Naive thymus-derived CD8-positive, alpha-beta T cell (primary cell): ENCODE data around the gene PHKB. TPM values are rescaled to one million over a fixed set of nuclear protein-coding genes. Genes with fewer than 3 reads are reported as not detected.

ENCODE experiments used
- ATAC-seq, 2 donors: fragments of 150-1000 bp; cut with Tn5 transposase in 1 of 2; sonication (Bioruptor Pico), chemical (Tn5 transposase) in 1 of 2; 1 replicate in 1 of 2; 2 replicates in 1 of 2; pipeline ENCODE4 v1.10.0; 2021; ENCODE audit warnings: mild to moderate bottlenecking in 2 of 2, moderate library complexity in 2 of 2
- POLR2A ChIA-PET: fragments of 350-600 bp; sonication (Branson Sonifier 250); formaldehyde crosslinking; loops from one replicate; lab custom pipeline; 2021; ENCODE audit warnings: antibody characterized with exemption; lab: Charles Lee
- DNase-seq, 10 donors: peaks; one replicate each; pipeline versions ENCODE4 v3.0.0 to v3.0.0-alpha.2; 2020 to 2022
- H3K27ac Mint-ChIP-seq, 10 donors: one replicate each; pipeline ENCODE4 v1.8.0; 2020 to 2022; ENCODE audit warnings: mild to moderate bottlenecking in 10 of 10, mixed read lengths in 10 of 10, moderate library complexity in 4 of 10, inconsistent platforms in 1 of 10
- H3K27me3 Mint-ChIP-seq, 5 donors: one replicate each; pipeline ENCODE4 v1.8.0; 2021 to 2022; ENCODE audit warnings: mixed read lengths in 5 of 5
- H3K36me3 Mint-ChIP-seq, 3 donors: one replicate each; pipeline ENCODE4 v1.8.0; 2020 to 2022; ENCODE audit warnings: mixed read lengths in 3 of 3, mild to moderate bottlenecking in 2 of 3, inconsistent platforms in 1 of 3
- H3K4me1 Mint-ChIP-seq, 4 donors: one replicate each; pipeline ENCODE4 v1.8.0; 2021 to 2022; ENCODE audit warnings: mixed read lengths in 4 of 4
- H3K4me3 Mint-ChIP-seq, 10 donors: one replicate each; pipeline ENCODE4 v1.8.0; 2020 to 2022; ENCODE audit warnings: mild to moderate bottlenecking in 10 of 10, mixed read lengths in 10 of 10, moderate library complexity in 6 of 10, inconsistent platforms in 1 of 10
- H3K9me3 Mint-ChIP-seq, 9 donors: one replicate each; pipeline ENCODE4 v1.8.0; 2020 to 2022; ENCODE audit warnings: mixed read lengths in 9 of 9, mild to moderate bottlenecking in 3 of 9, inconsistent platforms in 1 of 9, moderate library complexity in 1 of 9
- polyA plus RNA-seq, 3 donors: library from polyadenylated mRNA; unstranded; fragments of 300-500 nt; fragmentation: Illumina TruSeq; gene quantifications; one replicate each; pipeline ENCODE4 v1.2.3, GENCODE V29; 2021
- total RNA-seq, 8 experiments: library from RNA in 2 of 8; stranded (reverse) in 2 of 8; gene quantifications; one replicate each; pipeline ENCODE4 v1.2.3 and lab custom pipeline; 2021 to 2026

PHKB gene
- total and polyA plus RNA-seq, 5 experiments from 2014 or later = 25.1 to 48.6 (median 34.2) TPM

- peaks cover 19 to 59% (median 58%) of the 10 kb centered on the region in 3 donors for H3K36me3 Mint-ChIP-seq
- POLR2A ChIA-PET = no interaction called here
- peak overlapping the region in 1 of 10 donors; percentile 8 for H3K27ac Mint-ChIP-seq
- ATAC-seq = no peak
- H3K4me1 Mint-ChIP-seq = peaks cover 5 to 17% (median 11%) of the 10 kb centered on the region in 4 donors
- H3K27me3 Mint-ChIP-seq = no peaks in the 10 kb centered on the region
- peaks cover 0 to 2% (median 0%) of the 10 kb centered on the region in 9 donors for H3K9me3 Mint-ChIP-seq
- no peak for DNase-seq
- no peak overlapping the region for H3K4me3 Mint-ChIP-seq
Observed at GRCh38 chr16:47640661-47641060, 179.5 kb downstream of the PHKB start.

- peaks cover 3 to 17% (median 11%) of the 10 kb centered on the region in 4 donors for H3K4me1 Mint-ChIP-seq
- no peaks in the 10 kb centered on the region for H3K27me3 Mint-ChIP-seq
- peak overlapping the region in 4 of 10 donors; percentile 20 to 35 (median 24) for H3K27ac Mint-ChIP-seq
- peaks cover 15 to 53% (median 53%) of the 10 kb centered on the region in 3 donors for H3K36me3 Mint-ChIP-seq
- peak in 1 of 10 donors; percentile 2 for DNase-seq
- POLR2A ChIA-PET = no interaction called here
- H3K9me3 Mint-ChIP-seq = peaks cover 0 to 2% (median 0%) of the 10 kb centered on the region in 9 donors
- peak overlapping the region in 1 of 10 donors; percentile 17 for H3K4me3 Mint-ChIP-seq
- ATAC-seq = peak in 1 of 2 donors; percentile 23
Observed at GRCh38 chr16:47643323-47644000, 182.3 kb downstream of the PHKB start.

- Mint-ChIP-seq H3K27ac (no peak overlapping the region), H3K4me3 (no peak overlapping the region), H3K27me3 (no peaks in the 10 kb centered on the region), H3K9me3 (peaks cover 0 to 2% (median 0%) of the 10 kb centered on the region in 9 donors), H3K4me1 (peaks cover 3 to 17% (median 11%) of the 10 kb centered on the region in 4 donors), H3K36me3 (peaks cover 15 to 59% (median 57%) of the 10 kb centered on the region in 3 donors)
- no peak for ATAC-seq
- POLR2A ChIA-PET = no interaction called here
- no peak for DNase-seq
Observed at GRCh38 chr16:47644166-47644565, 183.0 kb downstream of the PHKB start.

DNA sequence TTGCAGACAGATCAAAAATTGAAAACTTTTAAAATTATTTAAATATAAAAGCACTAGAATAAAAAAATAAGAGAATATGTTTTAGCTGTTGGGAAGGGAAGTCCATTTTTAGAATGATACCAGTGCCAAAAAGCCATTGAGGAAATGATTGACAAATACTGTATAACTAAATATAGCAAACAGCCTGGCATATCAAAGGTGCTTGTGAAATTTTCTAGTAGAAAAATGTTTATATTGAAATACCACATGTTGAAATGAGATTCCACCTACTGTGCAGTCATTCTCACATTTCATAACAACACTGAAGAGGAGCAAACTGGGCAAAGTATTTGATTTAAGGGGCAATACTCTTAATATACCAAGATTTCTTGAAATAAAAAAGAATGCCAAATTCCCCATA lies 183.5 kb downstream of the PHKB start:
- DNase-seq (no peak), ATAC-seq (no peak)
- Mint-ChIP-seq H3K4me1 (peaks cover 3 to 17% (median 11%) of the 10 kb centered on the region in 4 donors), H3K27ac (no peak overlapping the region), H3K9me3 (peaks cover 0 to 2% (median 0%) of the 10 kb centered on the region in 9 donors), H3K4me3 (no peak overlapping the region), H3K36me3 (peaks cover 15 to 64% (median 62%) of the 10 kb centered on the region in 3 donors), H3K27me3 (no peaks in the 10 kb centered on the region)
- POLR2A ChIA-PET = no interaction called here

DNA sequence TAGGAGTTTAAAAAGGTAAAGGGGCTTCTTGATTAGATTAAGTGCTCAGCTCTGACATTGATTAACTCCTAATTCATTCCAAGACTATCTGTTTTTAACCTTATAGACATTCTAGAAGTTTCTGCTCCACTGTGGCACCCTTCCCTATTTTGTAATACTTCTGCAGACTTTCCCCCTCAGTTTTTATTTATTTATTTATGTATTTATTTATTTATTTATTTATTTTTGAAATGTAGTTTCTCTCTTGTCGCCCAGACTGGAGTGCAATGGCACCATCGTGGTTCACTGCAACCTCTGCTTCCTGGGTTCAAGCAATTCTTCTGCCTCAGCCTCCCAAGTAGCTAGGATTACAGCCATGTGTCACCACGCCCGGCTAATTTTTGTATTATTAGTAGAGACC lies 185.8 kb downstream of the PHKB start:
- Mint-ChIP-seq H3K4me3 (no peak overlapping the region), H3K27ac (no peak overlapping the region), H3K4me1 (peaks cover 1 to 17% (median 11%) of the 10 kb centered on the region in 4 donors), H3K27me3 (no peaks in the 10 kb centered on the region), H3K9me3 (peaks cover 0 to 2% (median 0%) of the 10 kb centered on the region in 9 donors), H3K36me3 (peaks cover 32 to 72% (median 72%) of the 10 kb centered on the region in 3 donors)
- no peak for ATAC-seq
- no peak for DNase-seq
- POLR2A ChIA-PET = no interaction called here

DNA sequence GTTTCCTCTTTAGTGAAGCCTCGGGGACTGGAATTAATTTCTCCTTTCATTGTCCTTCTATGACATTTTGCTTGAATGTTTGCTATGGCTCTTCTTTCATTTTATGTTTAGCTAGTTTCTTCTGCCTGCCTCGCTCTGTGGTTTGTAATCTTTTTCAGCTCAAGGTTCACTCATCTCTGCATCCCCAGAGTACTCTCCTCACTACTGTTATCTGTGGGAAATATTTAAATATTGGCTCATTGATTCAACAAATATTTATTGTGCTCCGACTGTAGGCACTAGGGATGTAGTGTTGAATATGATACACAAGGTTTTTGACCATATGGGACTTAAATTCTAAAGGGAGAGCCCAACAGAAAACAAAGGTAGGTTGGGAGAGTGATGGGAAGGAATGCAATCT lies 195.9 kb downstream of the PHKB start:
- no peaks in the 10 kb centered on the region for H3K4me1 Mint-ChIP-seq
- ATAC-seq (no peak), DNase-seq (no peak)
- H3K27ac Mint-ChIP-seq = peak overlapping the region in 1 of 10 donors; percentile 22
- H3K36me3 Mint-ChIP-seq = peaks cover 44 to 70% (median 64%) of the 10 kb centered on the region in 3 donors
- H3K27me3 Mint-ChIP-seq = no peaks in the 10 kb centered on the region
- H3K4me3 Mint-ChIP-seq = no peak overlapping the region
- POLR2A ChIA-PET = no interaction called here
- H3K9me3 Mint-ChIP-seq = peaks cover 0 to 7% (median 0%) of the 10 kb centered on the region in 9 donors

DNA sequence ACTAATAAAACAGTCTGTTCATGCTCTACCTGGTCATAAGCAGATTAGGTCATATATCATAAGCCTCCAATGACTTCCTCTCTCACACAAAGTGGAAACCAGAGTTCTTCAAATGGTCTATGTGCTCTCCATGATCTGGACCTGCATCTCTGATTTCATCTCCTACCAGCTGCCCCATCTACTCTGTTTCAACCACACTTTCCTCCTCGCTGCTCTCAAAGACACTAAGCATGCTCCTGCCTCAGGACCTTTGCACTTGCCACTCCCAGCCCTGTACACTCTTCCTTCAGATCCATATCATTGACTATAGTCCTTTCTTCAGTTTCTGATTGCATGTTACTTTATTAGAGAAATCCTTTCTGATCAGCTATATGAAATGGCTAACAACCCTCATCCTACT lies 196.8 kb downstream of the PHKB start:
- no peak overlapping the region for H3K4me3 Mint-ChIP-seq
- H3K27ac Mint-ChIP-seq = no peak overlapping the region
- ATAC-seq (no peak), DNase-seq (no peak)
- POLR2A ChIA-PET = no interaction called here
- no peaks in the 10 kb centered on the region for H3K27me3 Mint-ChIP-seq
- no peaks in the 10 kb centered on the region for H3K4me1 Mint-ChIP-seq
- H3K9me3 Mint-ChIP-seq = peaks cover 0 to 7% (median 0%) of the 10 kb centered on the region in 9 donors
- H3K36me3 Mint-ChIP-seq = peaks cover 44 to 63% (median 60%) of the 10 kb centered on the region in 3 donors

- no peaks in the 10 kb centered on the region for H3K4me1 Mint-ChIP-seq
Observed at GRCh38 chr16:47660540-47660939, 199.4 kb downstream of the PHKB start.

GRCh38 chr16:47664653-47665325 lies 203.7 kb downstream of the PHKB start:
- Mint-ChIP-seq H3K4me3 (no peak overlapping the region), H3K27ac (no peak overlapping the region), H3K4me1 (peaks cover 0 to 4% (median 0%) of the 10 kb centered on the region in 4 donors), H3K9me3 (no peaks in the 10 kb centered on the region), H3K36me3 (peaks cover 15 to 73% (median 69%) of the 10 kb centered on the region in 3 donors), H3K27me3 (no peaks in the 10 kb centered on the region)
- no peak for DNase-seq
- POLR2A ChIA-PET = no interaction called here
- no peak for ATAC-seq

More at GRCh38 chr16:47660540-47660939, 199.4 kb downstream of the PHKB start:
- no peaks in the 10 kb centered on the region for H3K27me3 Mint-ChIP-seq
- no peak overlapping the region for H3K4me3 Mint-ChIP-seq
- no peak overlapping the region for H3K27ac Mint-ChIP-seq
- peaks cover 0 to 2% (median 0%) of the 10 kb centered on the region in 9 donors for H3K9me3 Mint-ChIP-seq
- peaks cover 33 to 63% (median 56%) of the 10 kb centered on the region in 3 donors for H3K36me3 Mint-ChIP-seq
- no peak for ATAC-seq
- POLR2A ChIA-PET = no interaction called here
- no peak for DNase-seq

DNA sequence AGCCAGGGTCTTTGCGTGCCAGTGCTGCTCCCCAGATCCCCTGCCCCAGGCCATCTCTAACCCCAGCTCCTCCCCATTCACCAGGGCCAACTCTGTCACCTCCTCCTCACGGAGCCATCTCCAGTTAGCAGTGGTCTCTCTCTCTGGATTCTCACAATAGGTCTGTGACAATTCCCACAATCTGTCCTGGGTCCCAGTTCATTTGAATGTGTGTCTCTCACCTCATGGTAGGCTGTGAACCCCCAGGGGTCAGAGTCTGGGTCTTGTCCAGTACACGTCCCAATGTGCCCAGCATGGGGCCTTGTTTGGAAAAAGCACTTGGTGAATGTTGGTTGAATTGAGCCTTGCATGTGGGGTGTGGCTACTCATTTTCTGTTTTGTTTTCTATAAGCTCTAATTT lies 205.3 kb downstream of the PHKB start:
- H3K36me3 Mint-ChIP-seq = peaks cover 14 to 71% (median 61%) of the 10 kb centered on the region in 3 donors
- POLR2A ChIA-PET = no interaction called here

GRCh38 chr16:47667956-47668355 lies 206.8 kb downstream of the PHKB start:
- no peak for DNase-seq
- ATAC-seq = no peak
- H3K9me3 Mint-ChIP-seq = no peaks in the 10 kb centered on the region
- H3K36me3 Mint-ChIP-seq = peaks cover 5 to 66% (median 61%) of the 10 kb centered on the region in 3 donors
- POLR2A ChIA-PET = no interaction called here
- H3K4me1 Mint-ChIP-seq = peaks cover 0 to 4% (median 0%) of the 10 kb centered on the region in 4 donors
- no peaks in the 10 kb centered on the region for H3K27me3 Mint-ChIP-seq
- no peak overlapping the region for H3K27ac Mint-ChIP-seq
- no peak overlapping the region for H3K4me3 Mint-ChIP-seq

More for the DNA sequence above, 205.3 kb downstream of the PHKB start:
- Mint-ChIP-seq H3K4me1 (peaks cover 0 to 4% (median 0%) of the 10 kb centered on the region in 4 donors), H3K27me3 (no peaks in the 10 kb centered on the region), H3K9me3 (no peaks in the 10 kb centered on the region), H3K4me3 (no peak overlapping the region), H3K27ac (peak overlapping the region in 1 of 10 donors; percentile 46)
- DNase-seq (no peak), ATAC-seq (no peak)

DNA sequence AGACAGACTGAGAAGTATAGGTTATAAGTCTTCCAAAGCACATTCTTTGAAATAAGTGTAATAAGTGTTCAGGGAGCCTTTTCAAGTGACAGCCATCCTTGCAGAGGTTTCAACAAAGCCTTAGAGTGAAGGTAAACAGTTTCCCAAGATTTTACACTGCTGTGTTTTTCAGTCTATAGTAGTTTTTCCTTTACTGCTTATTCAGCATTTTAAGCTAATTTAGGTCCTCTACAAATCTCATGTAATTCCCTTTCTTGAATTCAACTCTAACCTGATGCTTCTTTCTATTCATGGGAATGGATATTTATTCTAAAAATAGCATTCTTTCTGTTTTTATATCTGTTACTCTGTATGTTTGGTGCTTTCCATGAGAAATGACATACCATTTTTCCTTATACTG lies 211.3 kb downstream of the PHKB start:
- no peak for DNase-seq
- Mint-ChIP-seq H3K27ac (no peak overlapping the region), H3K27me3 (no peaks in the 10 kb centered on the region), H3K4me3 (no peak overlapping the region), H3K9me3 (peaks cover 0 to 10% (median 4%) of the 10 kb centered on the region in 9 donors), H3K4me1 (peaks cover 0 to 4% (median 0%) of the 10 kb centered on the region in 4 donors), H3K36me3 (peaks cover 41 to 70% (median 70%) of the 10 kb centered on the region in 3 donors)
- ATAC-seq = no peak
- POLR2A ChIA-PET = no interaction called here
